HAP-1 (cell line): ENCODE results near the gene PGBD5.

Experiments used
- DNase-seq, 2 experiments: peaks; one replicate each; pipeline ENCODE4 v3.0.0-alpha.2; 2016 to 2020; ENCODE audit warnings: low spot score in 2 of 2
- H3K27me3 ChIP-seq: fragments of 250-450 bp; sonication (Bioruptor Pico); 2 replicates; pipeline ENCODE4 v1.5.1; 2020; ENCODE audit warnings: low read depth, mild to moderate bottlenecking, moderate library complexity
- H3K36me3 ChIP-seq: fragments of 250-450 bp; sonication (Bioruptor Pico); replicated peaks from 2 replicates; pipeline ENCODE4 v1.5.1; 2020; ENCODE audit warnings: mild to moderate bottlenecking
- H3K4me1 ChIP-seq: fragments of 250-450 bp; sonication (Bioruptor Pico); 2 replicates; pipeline ENCODE4 v1.5.1; 2020; ENCODE audit warnings: mild to moderate bottlenecking
- H3K4me3 ChIP-seq: fragments of 250-450 bp; sonication (Bioruptor Pico); 2 replicates; pipeline ENCODE4 v1.5.1; 2020; ENCODE audit warnings: mild to moderate bottlenecking, moderate library complexity
- H3K9me3 ChIP-seq: fragments of 250-450 bp; sonication (Bioruptor Pico); 2 replicates; pipeline ENCODE4 v1.5.1; 2020; ENCODE audit warnings: mild to moderate bottlenecking, moderate library complexity
- in situ Hi-C: fragments of 300-500 bp; cut with MboI; formaldehyde crosslinking; loops from 3 replicates; pipeline ENCODE4 v1.14.3; 2020; ENCODE audit warnings: low sequenced_read_pairs, inconsistent platforms, mixed read lengths

Gene PGBD5

DNA sequence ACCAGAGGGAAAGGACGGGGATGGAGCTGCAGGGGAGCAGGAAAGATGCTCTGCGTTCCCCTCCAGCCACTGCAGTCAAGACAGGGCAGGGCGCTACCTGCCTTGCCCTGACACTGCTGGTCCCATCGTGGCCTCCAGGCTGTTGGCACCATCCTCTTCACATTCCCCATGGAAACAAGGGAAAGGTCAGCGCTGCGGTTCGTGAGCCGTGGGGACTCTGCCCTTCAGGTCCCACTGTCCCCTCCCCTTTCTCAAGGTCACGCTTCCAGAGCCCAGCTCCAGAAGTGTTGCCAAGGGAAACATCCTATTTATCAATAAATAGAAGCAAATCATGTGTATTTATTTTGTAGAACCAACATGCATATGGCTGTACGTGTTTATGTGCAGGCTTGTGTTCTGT is 56.0 kb downstream of the PGBD5 start:
- no peak overlapping the region for H3K4me3 ChIP-seq
- H3K9me3 ChIP-seq, result no peaks in the 10 kb centered on the region
- no peak for DNase-seq
- no peaks in the 10 kb centered on the region for H3K27me3 ChIP-seq
- no peaks in the 10 kb centered on the region for H3K36me3 ChIP-seq
- no peaks in the 10 kb centered on the region for H3K4me1 ChIP-seq
- in situ Hi-C loops, result no loop called here

GRCh38 chr1:230368871-230369270 is 57.3 kb downstream of the PGBD5 start:
- Histone ChIP-seq H3K36me3 (no peaks in the 10 kb centered on the region), H3K27me3 (no peaks in the 10 kb centered on the region), H3K4me1 (no peaks in the 10 kb centered on the region), H3K4me3 (no peak overlapping the region), H3K9me3 (no peaks in the 10 kb centered on the region)
- DNase-seq, result no peak
- in situ Hi-C loops, result no loop called here

GRCh38 chr1:230368363-230368762 is 57.8 kb downstream of the PGBD5 start:
- H3K4me1 ChIP-seq, result no peaks in the 10 kb centered on the region
- no peak overlapping the region for H3K4me3 ChIP-seq
- H3K36me3 ChIP-seq, result no peaks in the 10 kb centered on the region
- no peaks in the 10 kb centered on the region for H3K9me3 ChIP-seq
- in situ Hi-C loops, result no loop called here
- no peaks in the 10 kb centered on the region for H3K27me3 ChIP-seq
- DNase-seq, result no peak

- Histone ChIP-seq H3K36me3 (no peaks in the 10 kb centered on the region), H3K4me1 (no peaks in the 10 kb centered on the region), H3K4me3 (no peak overlapping the region), H3K9me3 (no peaks in the 10 kb centered on the region), H3K27me3 (no peaks in the 10 kb centered on the region)
- in situ Hi-C loops, result no loop called here
- DNase-seq, result no peak
These were observed 59.6 kb downstream of the PGBD5 start for GRCh38 chr1:230366504-230366915.

DNA sequence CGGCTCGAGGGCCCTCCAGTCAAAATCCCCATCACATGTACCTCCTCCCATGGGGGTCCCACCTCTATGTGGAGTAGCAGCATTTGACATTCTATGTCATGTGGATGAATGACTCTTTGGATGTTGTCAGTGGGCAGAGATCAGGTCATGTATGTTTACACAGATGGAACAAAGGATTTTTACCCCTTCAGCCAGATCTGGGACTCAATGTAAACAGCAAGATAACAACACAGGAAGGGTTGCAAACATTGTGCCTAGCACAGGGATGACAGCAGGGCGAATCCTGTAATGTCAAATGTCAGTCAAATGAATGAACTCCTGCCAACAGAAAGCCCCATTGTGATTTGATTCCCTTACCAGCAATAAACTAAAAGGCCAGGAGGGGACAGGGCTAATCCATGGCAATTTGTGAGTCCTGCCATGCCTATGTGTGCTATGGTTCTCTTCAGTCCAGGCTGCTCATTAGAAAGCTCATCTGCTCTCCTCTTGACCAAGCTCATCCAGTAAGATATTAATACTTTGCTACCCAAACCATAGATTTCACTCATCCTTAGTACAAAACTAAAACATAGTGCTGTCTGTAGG is 60.3 kb downstream of the PGBD5 start:
- Histone ChIP-seq H3K4me3 (no peak overlapping the region), H3K4me1 (no peaks in the 10 kb centered on the region), H3K36me3 (no peaks in the 10 kb centered on the region), H3K27me3 (no peaks in the 10 kb centered on the region), H3K9me3 (no peaks in the 10 kb centered on the region)
- no peak for DNase-seq
- in situ Hi-C loops, result no loop called here

DNA sequence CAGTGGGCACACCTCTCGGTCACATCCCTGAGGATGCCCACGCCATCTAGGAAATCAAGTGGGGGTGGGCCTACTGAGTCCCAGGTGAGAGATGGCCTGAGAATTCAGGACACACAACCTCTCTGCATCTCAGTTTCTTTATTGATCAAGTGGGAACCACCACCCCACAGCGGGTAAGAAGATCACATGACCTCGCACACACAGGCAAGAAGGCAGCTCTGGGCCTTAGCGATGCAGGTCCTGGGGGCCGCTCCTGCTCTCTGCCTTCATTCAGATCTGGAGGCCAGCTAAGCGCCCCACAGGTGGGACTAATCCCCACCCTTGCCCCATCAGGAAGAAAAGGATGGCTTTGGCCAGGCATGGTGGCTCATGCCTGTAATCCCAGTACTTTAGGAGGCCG is 63.2 kb downstream of the PGBD5 start:
- Histone ChIP-seq H3K4me3 (no peak overlapping the region), H3K4me1 (no peaks in the 10 kb centered on the region), H3K27me3 (no peaks in the 10 kb centered on the region), H3K36me3 (no peaks in the 10 kb centered on the region), H3K9me3 (no peaks in the 10 kb centered on the region)
- no peak for DNase-seq
- in situ Hi-C loops, result no loop called here

GRCh38 chr1:230361941-230362340 is 64.2 kb downstream of the PGBD5 start:
- no peaks in the 10 kb centered on the region for H3K27me3 ChIP-seq
- no peak overlapping the region for H3K4me3 ChIP-seq
- in situ Hi-C loops, result no loop called here
- H3K9me3 ChIP-seq, result no peaks in the 10 kb centered on the region
- no peaks in the 10 kb centered on the region for H3K36me3 ChIP-seq
- DNase-seq, result no peak
- H3K4me1 ChIP-seq, result no peaks in the 10 kb centered on the region

GRCh38 chr1:230359992-230360668 is 66.0 kb downstream of the PGBD5 start:
- Histone ChIP-seq H3K4me3 (no peak overlapping the region), H3K4me1 (no peaks in the 10 kb centered on the region), H3K27me3 (no peaks in the 10 kb centered on the region), H3K9me3 (no peaks in the 10 kb centered on the region), H3K36me3 (no peaks in the 10 kb centered on the region)
- DNase-seq, result no peak
- in situ Hi-C loops, result no loop called here

DNA sequence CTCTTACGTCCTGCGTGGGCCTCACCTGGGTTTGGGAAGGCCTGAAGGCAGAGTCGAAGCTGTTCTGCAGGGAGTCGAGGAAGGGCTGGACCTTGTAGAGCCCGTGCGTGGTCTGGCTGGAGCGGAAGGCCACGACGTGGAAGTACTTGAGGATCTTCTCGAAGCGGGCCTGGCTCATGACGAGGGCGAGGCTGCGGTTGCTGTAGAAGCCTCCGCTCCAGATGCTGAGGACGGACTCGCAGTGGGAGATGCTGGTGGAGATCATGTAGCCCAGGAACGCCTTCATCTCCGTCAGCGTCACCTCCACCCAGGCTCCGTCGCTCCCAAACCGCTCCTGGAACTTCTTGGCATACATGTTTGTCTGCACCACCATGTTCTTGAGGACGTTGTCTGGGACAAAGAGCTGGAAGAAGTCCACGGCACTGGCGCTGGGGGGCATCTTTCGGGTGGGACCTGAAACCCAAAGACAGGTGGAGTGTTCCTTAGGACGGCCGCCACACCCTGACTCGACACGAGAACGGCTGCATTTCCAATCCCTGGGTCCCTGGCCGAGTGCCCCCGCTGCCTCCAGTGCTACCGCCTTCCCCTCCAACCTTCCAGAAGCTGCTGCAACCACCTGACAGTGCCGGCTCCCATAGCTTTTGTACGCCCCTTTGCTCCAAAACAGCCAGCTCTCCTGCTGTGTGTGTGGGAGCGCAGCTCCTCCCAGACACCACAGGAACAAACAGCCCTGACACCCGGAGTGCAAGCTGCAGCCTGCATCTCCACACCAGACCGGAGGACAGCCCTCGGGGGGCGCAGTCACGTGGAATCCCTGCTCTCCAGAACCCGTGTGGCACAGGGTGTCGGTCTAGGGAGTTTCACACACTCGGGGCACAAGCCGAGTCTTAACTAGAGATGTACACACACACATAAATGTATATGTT is 69.0 kb downstream of the PGBD5 start:
- DNase-seq, result no peak
- Histone ChIP-seq H3K9me3 (no peaks in the 10 kb centered on the region), H3K4me1 (no peaks in the 10 kb centered on the region), H3K27me3 (no peaks in the 10 kb centered on the region), H3K36me3 (no peaks in the 10 kb centered on the region), H3K4me3 (no peak overlapping the region)
- in situ Hi-C loops, result no loop called here

DNA sequence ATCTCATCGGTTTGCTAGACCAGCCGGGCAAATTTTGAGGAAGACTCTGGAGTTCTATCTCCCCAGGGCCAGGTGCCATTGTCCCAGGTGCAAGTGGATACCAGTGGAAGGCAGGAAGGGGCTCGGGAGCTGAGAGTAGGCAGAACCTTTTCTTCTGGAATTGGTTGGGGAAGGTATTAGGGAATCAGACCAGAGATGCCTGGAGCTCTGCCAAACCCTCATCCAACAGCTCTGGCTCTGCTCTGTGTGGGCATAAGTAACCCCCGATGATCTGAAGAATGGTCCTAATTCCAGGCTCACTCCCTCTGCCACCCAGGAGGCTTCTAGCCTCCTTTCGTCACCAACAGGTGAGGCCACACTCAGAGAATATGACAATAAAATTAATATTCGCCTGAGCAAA is 69.9 kb downstream of the PGBD5 start:
- no peaks in the 10 kb centered on the region for H3K9me3 ChIP-seq
- no peaks in the 10 kb centered on the region for H3K4me1 ChIP-seq
- in situ Hi-C loops, result no loop called here
- DNase-seq, result no peak
- no peaks in the 10 kb centered on the region for H3K36me3 ChIP-seq
- H3K27me3 ChIP-seq, result no peaks in the 10 kb centered on the region
- H3K4me3 ChIP-seq, result no peak overlapping the region

DNA sequence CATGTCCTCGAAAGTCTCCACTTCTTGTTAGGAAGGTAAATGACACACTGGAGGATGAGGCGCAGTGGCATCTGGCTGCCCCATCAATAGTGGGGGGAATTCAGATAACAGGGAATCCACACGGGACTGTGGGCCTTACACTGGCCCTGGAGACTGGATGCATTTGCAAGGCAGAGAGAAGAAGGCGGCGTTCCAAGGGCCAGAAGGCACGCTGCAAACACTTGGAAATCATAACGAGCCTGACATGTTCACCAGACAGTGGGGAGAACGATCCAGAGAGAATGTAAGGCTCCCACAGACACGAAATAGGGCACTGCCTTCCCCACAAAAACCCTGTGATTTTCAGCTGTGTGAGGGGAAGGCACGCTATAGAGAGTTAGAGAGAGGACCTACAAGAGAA is 70.5 kb downstream of the PGBD5 start:
- Histone ChIP-seq H3K9me3 (no peaks in the 10 kb centered on the region), H3K27me3 (no peaks in the 10 kb centered on the region), H3K36me3 (no peaks in the 10 kb centered on the region), H3K4me3 (no peak overlapping the region), H3K4me1 (no peaks in the 10 kb centered on the region)
- DNase-seq, result no peak
- in situ Hi-C loops, result no loop called here

DNA sequence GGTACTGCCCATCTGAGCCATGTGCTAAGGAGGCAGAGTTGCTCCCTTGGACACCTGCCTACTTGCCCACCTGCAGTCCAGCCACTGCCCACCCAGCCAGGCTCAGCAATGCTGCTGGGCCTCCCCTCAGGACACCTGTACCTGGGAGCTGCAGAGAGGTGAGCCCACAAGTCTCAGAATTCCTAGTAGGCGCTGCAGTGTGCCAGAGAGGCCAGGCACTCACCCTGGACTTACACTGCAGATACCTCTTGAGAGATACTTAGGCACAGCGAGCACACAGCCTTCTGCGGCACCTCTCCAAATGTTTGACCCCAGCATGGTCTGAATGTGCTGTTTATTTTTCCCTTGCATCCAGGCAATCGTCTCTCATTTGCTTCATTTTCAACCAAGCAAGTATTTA is 71.0 kb downstream of the PGBD5 start:
- Histone ChIP-seq H3K4me3 (no peak overlapping the region), H3K9me3 (no peaks in the 10 kb centered on the region), H3K36me3 (no peaks in the 10 kb centered on the region), H3K27me3 (no peaks in the 10 kb centered on the region), H3K4me1 (no peaks in the 10 kb centered on the region)
- in situ Hi-C loops, result no loop called here
- no peak for DNase-seq

DNA sequence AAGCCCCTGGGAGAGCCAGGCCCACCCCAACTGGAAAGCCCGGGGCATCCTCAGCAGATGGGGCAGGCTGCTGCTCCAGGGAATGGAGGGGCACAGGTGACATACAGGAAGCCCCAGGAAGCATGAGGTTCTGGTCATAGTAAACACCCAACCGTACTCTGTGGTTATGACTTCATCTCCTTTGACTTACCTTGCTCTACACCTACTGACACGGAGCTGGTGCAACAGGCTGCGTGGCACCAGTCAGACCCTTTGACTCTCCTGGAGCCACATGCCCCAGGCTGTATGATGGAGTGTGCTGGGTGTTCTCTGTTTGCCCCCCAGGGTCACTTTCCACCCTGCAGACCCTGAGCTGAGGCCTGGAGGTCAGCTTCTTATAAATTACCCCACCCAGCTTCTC is 72.1 kb downstream of the PGBD5 start:
- H3K9me3 ChIP-seq, result no peaks in the 10 kb centered on the region
- H3K27me3 ChIP-seq, result no peaks in the 10 kb centered on the region
- in situ Hi-C loops, result no loop called here
- no peaks in the 10 kb centered on the region for H3K4me1 ChIP-seq
- DNase-seq, result no peak
- no peaks in the 10 kb centered on the region for H3K36me3 ChIP-seq
- H3K4me3 ChIP-seq, result no peak overlapping the region

- Histone ChIP-seq H3K4me1 (no peaks in the 10 kb centered on the region), H3K27me3 (no peaks in the 10 kb centered on the region), H3K36me3 (no peaks in the 10 kb centered on the region), H3K9me3 (no peaks in the 10 kb centered on the region), H3K4me3 (no peak overlapping the region)
- no peak for DNase-seq
- in situ Hi-C loops, result no loop called here
These were observed 73.6 kb downstream of the PGBD5 start for GRCh38 chr1:230352537-230352936.
